H1 (cell line): ENCODE data around the gene TMEM82. TPM values are rescaled to one million over a fixed set of nuclear protein-coding genes. Genes with fewer than 3 reads are reported as not detected.

ENCODE experiments used
- CHD2 ChIP-seq: IDR thresholded peaks from 2 replicates; pipeline ENCODE4 v1.6.1; 2012; ENCODE audit warnings: low read length, improper control_type of control experiment
- JUND ChIP-seq: IDR thresholded peaks from 2 replicates; pipeline ENCODE4 v1.6.1; 2011; ENCODE audit warnings: mild to moderate bottlenecking, improper control_type of control experiment, low read length
- RNF2 ChIP-seq: fragments of 200-900, 300-1000 bp; sonication (generic); IDR thresholded peaks from 2 replicates; pipeline ENCODE4 v1.7.1; 2016; ENCODE audit warnings: borderline replicate concordance, low read depth, mild to moderate bottlenecking, antibody characterized with exemption, low read length; ENCODE audit not compliant: poor library complexity, severe bottlenecking; ENCODE audit errors: missing control alignments
- SP4 ChIP-seq: IDR thresholded peaks from 2 replicates; pipeline ENCODE4 v1.6.1; 2012; ENCODE audit warnings: low read length, inconsistent platforms
- SUZ12 ChIP-seq: fragments of 200-600 bp; sonication (generic); IDR thresholded peaks from 2 replicates; pipeline ENCODE4 v1.6.1; 2012; ENCODE audit warnings: mild to moderate bottlenecking, inconsistent platforms, low read length, moderate library complexity, mixed read lengths
- TCF12 ChIP-seq: IDR thresholded peaks from 2 replicates; pipeline ENCODE4 v1.6.1; 2011; ENCODE audit warnings: low read depth, mild to moderate bottlenecking, low read length
- polyA plus RNA-seq, 7 experiments: library from polyadenylated mRNA; depleted of rRNA in 3 of 7; stranded (reverse) in 5 of 7; unstranded in 2 of 7; fragments of >200 nt in 5 of 7; fragments of 200-250 nt in 2 of 7; gene quantifications; 1 replicate in 5 of 7; 2 replicates in 1 of 7; 4 replicates in 1 of 7; pipeline versions ENCODE4 v1.2.1 to v1.2.3, GENCODE V29; 2011 to 2013; ENCODE audit warnings: missing spikeins in 2 of 7, mixed read lengths in 2 of 7
- total RNA-seq: library from RNA; stranded (reverse); fragmentation: NEBNext Ultra II Directional; extraction: Animal tissue kit (Norgen Biotek cat#: 25700); gene quantifications from 2 replicates; pipeline ENCODE4 v1.2.1, GENCODE V29; 2021

The TMEM82 gene
- total and polyA plus RNA-seq, 2 of the 8 experiments (the other 6 are each of a cell fraction or from before 2014, with no cell fraction given): 0.32 to 2.1 TPM

- TF ChIP-seq RNF2 (no peak), CHD2 (no peak), SP4 (no peak), TCF12 (no peak), SUZ12 (no peak), JUND (no peak)
These were observed 3.7 kb upstream of the TMEM82 start (continued) for GRCh38 chr1:15738416-15739113.
